HEK293 (cell line): ENCODE measurements around the gene TSPAN13.

Experiments
- CTCF ChIA-PET: fragments of 350-600 bp; formaldehyde crosslinking; extraction: SDS; loops from one replicate; lab custom pipeline; 2021; ENCODE audit warnings: antibody characterized with exemption; lab: Yijun Ruan, JAX
- POLR2A ChIA-PET: fragments of 300-600 bp; formaldehyde crosslinking; extraction: SDS; loops from one replicate; lab custom pipeline; 2020; ENCODE audit warnings: antibody characterized with exemption, inconsistent platforms; lab: Yijun Ruan, JAX
- H3K27ac ChIP-seq: fragments of 200-500 bp; sonication (Bioruptor generic); 2 replicates; pipeline ENCODE4 v1.5.1; 2014; ENCODE audit warnings: low read depth, low read length, control low read depth, inconsistent platforms; ENCODE audit errors: extremely low read depth
- H3K36me3 ChIP-seq, 2 experiments: fragments of 200-500 bp in 1 of 2; sonication (Bioruptor generic) in 1 of 2; 1 replicate in 1 of 2; 2 replicates in 1 of 2; pipeline ENCODE4 v1.5.1; 2014 to 2017; ENCODE audit warnings: inconsistent platforms in 2 of 2, low read length in 2 of 2; ENCODE audit not compliant: control insufficient read depth in 2 of 2, insufficient read depth in 1 of 2
- H3K4me1 ChIP-seq: fragments of 200-500 bp; sonication (Bioruptor generic); 2 replicates; pipeline ENCODE4 v1.5.1; 2014; ENCODE audit warnings: mild to moderate bottlenecking, low read length, inconsistent platforms; ENCODE audit not compliant: control insufficient read depth, insufficient read depth
- H3K4me3 ChIP-seq: 2 replicates; pipeline ENCODE4 v1.5.1; 2011; ENCODE audit warnings: low read depth, mild to moderate bottlenecking, control low read depth, low read length, moderate library complexity
- H3K9me3 ChIP-seq: fragments of 200-500 bp; sonication (Bioruptor generic); 2 replicates; pipeline ENCODE4 v1.5.1; 2014; ENCODE audit warnings: low read depth, low read length, inconsistent platforms; ENCODE audit not compliant: control insufficient read depth, insufficient read depth
- ATF2 ChIP-seq: fragments of 450-650 bp; formaldehyde crosslinking; IDR thresholded peaks from 2 replicates; pipeline ENCODE4 v1.5.1; 2016; ENCODE audit warnings: missing biosample characterization, missing genetic modification characterization, low read depth
- IKZF3 ChIP-seq: fragments of 450-650 bp; IDR thresholded peaks from 2 replicates; pipeline ENCODE4 v1.5.0; 2018; ENCODE audit warnings: missing biosample characterization, mild to moderate bottlenecking, missing genetic modification characterization, moderate library complexity
- KLF7 ChIP-seq: fragments of 450-650 bp; formaldehyde crosslinking; IDR thresholded peaks from 2 replicates; pipeline ENCODE4 v1.5.1; 2016; ENCODE audit warnings: missing biosample characterization, missing genetic modification characterization, borderline replicate concordance
- KLF8 ChIP-seq: fragments of 450-650 bp; formaldehyde crosslinking; IDR thresholded peaks from 2 replicates; pipeline ENCODE4 v1.5.1; 2016; ENCODE audit warnings: missing biosample characterization, missing genetic modification characterization
- KLF9 ChIP-seq: fragments of 450-650 bp; formaldehyde crosslinking; IDR thresholded peaks from 2 replicates; pipeline ENCODE4 v1.5.1; 2016; ENCODE audit warnings: missing biosample characterization, missing genetic modification characterization, low read depth
- PRDM6 ChIP-seq: fragments of 450-650 bp; formaldehyde crosslinking; IDR thresholded peaks from 2 replicates; pipeline ENCODE4 v1.5.1; 2017; ENCODE audit warnings: missing biosample characterization, missing genetic modification characterization
- TCF7L2 ChIP-seq: IDR thresholded peaks from 2 replicates; pipeline ENCODE4 v1.6.1; 2011; ENCODE audit warnings: low read depth, mild to moderate bottlenecking, inconsistent platforms, low read length, moderate library complexity, borderline replicate concordance
- TSHZ1 ChIP-seq: fragments of 450-650 bp; formaldehyde crosslinking; IDR thresholded peaks from 2 replicates; pipeline ENCODE4 v1.5.1; 2016; ENCODE audit warnings: missing biosample characterization, missing genetic modification characterization, borderline replicate concordance
- ZNF112 ChIP-seq: fragments of 450-650 bp; formaldehyde crosslinking; IDR thresholded peaks from 2 replicates; pipeline ENCODE4 v1.5.0; 2017; ENCODE audit warnings: missing biosample characterization, missing genetic modification characterization
- ZNF121 ChIP-seq: fragments of 450-650 bp; formaldehyde crosslinking; IDR thresholded peaks from 2 replicates; pipeline ENCODE4 v1.5.1; 2016; ENCODE audit warnings: missing biosample characterization, missing genetic modification characterization
- ZNF138 ChIP-seq: fragments of 450-650 bp; formaldehyde crosslinking; IDR thresholded peaks from 2 replicates; pipeline ENCODE4 v1.5.1; 2016; ENCODE audit warnings: missing biosample characterization, missing genetic modification characterization, borderline replicate concordance
- ZNF146 ChIP-seq: fragments of 450-650 bp; formaldehyde crosslinking; IDR thresholded peaks from 2 replicates; pipeline ENCODE4 v1.5.1; 2016; ENCODE audit warnings: missing biosample characterization, missing genetic modification characterization
- ZNF202 ChIP-seq: fragments of 450-650 bp; formaldehyde crosslinking; IDR thresholded peaks from 2 replicates; pipeline ENCODE4 v1.5.1; 2016; ENCODE audit warnings: missing biosample characterization, missing genetic modification characterization, borderline replicate concordance
- ZNF341 ChIP-seq: fragments of 450-650 bp; formaldehyde crosslinking; IDR thresholded peaks from 2 replicates; pipeline ENCODE4; 2016; ENCODE audit warnings: low read depth, missing biosample characterization, missing genetic modification characterization
- ZNF560 ChIP-seq: fragments of 450-650 bp; formaldehyde crosslinking; IDR thresholded peaks from 2 replicates; pipeline ENCODE4 v1.5.1; 2017; ENCODE audit warnings: missing biosample characterization, missing genetic modification characterization, borderline replicate concordance
- ZNF626 ChIP-seq: fragments of 450-650 bp; sonication (Bioruptor Pico); formaldehyde crosslinking; IDR thresholded peaks from 2 replicates; pipeline ENCODE4 v1.5.1; 2018; ENCODE audit warnings: missing biosample characterization, missing genetic modification characterization, inconsistent platforms
- ZNF654 ChIP-seq: fragments of 450-650 bp; formaldehyde crosslinking; IDR thresholded peaks from 2 replicates; pipeline ENCODE4 v1.5.1; 2016; ENCODE audit warnings: low read depth, missing biosample characterization, missing genetic modification characterization
- ZNF670 ChIP-seq: fragments of 450-650 bp; formaldehyde crosslinking; IDR thresholded peaks from 2 replicates; pipeline ENCODE4 v1.5.1; 2016; ENCODE audit warnings: missing biosample characterization, missing genetic modification characterization, low read depth
- ZNF707 ChIP-seq: fragments of 450-650 bp; formaldehyde crosslinking; IDR thresholded peaks from 2 replicates; pipeline ENCODE4 v1.5.1; 2016; ENCODE audit warnings: missing biosample characterization, missing genetic modification characterization
- ZNF768 ChIP-seq: fragments of 450-650 bp; formaldehyde crosslinking; IDR thresholded peaks from 2 replicates; pipeline ENCODE4 v1.5.1; 2018; ENCODE audit warnings: missing biosample characterization, mild to moderate bottlenecking, missing genetic modification characterization
- ZSCAN5A ChIP-seq: fragments of 450-650 bp; formaldehyde crosslinking; IDR thresholded peaks from 2 replicates; pipeline ENCODE4 v1.5.1; 2016; ENCODE audit warnings: missing biosample characterization, missing genetic modification characterization
- TF ChIP-seq, protein P1 (sequence below): fragments of 450-650 bp; formaldehyde crosslinking; IDR thresholded peaks from 2 replicates; pipeline ENCODE4 v1.5.0; 2017; ENCODE audit warnings: missing biosample characterization, missing genetic modification characterization, borderline replicate concordance
- TF ChIP-seq, protein P2 (sequence below): fragments of 450-650 bp; IDR thresholded peaks from 2 replicates; pipeline ENCODE4 v1.5.1; 2018; ENCODE audit warnings: missing biosample characterization, mild to moderate bottlenecking, missing genetic modification characterization

TSPAN13 gene

DNA sequence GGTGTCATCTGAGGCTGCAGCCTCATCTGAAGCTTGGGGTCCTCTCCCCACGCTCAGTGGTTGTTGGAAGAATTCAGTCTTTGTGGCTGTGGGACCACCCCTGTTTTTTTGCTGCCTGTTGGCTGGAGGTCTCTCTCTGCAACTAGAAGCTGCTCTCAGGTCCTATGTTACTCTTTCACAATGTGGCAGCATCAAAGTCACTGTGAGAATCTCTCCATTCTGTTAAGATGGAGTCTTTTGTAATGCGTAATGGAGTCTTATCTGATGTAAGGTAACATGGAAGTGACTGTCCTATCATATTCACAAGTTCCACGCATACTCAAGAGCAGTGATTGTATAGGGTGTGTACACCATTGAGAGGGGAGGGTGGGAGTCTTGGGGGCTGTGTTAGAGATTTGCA, 24.9 kb downstream of the TSPAN13 start:
- Histone ChIP-seq H3K4me1 (no peaks in the 10 kb centered on the region), H3K27ac (no peak overlapping the region), H3K36me3 (no peaks in the 10 kb centered on the region), H3K4me3 (no peak overlapping the region), H3K9me3 (no peaks in the 10 kb centered on the region)
- TF ChIP-seq, protein P1, sequence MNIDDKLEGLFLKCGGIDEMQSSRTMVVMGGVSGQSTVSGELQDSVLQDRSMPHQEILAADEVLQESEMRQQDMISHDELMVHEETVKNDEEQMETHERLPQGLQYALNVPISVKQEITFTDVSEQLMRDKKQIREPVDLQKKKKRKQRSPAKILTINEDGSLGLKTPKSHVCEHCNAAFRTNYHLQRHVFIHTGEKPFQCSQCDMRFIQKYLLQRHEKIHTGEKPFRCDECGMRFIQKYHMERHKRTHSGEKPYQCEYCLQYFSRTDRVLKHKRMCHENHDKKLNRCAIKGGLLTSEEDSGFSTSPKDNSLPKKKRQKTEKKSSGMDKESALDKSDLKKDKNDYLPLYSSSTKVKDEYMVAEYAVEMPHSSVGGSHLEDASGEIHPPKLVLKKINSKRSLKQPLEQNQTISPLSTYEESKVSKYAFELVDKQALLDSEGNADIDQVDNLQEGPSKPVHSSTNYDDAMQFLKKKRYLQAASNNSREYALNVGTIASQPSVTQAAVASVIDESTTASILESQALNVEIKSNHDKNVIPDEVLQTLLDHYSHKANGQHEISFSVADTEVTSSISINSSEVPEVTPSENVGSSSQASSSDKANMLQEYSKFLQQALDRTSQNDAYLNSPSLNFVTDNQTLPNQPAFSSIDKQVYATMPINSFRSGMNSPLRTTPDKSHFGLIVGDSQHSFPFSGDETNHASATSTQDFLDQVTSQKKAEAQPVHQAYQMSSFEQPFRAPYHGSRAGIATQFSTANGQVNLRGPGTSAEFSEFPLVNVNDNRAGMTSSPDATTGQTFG (tag by site-specific recombination) = no peak
- TF ChIP-seq ZNF112 (tag by site-specific recombination) (no peak), TSHZ1 (tag by site-specific recombination) (no peak), ZNF138 (no peak), ZNF121 (tag by site-specific recombination) (no peak), KLF8 (tag by site-specific recombination) (no peak), ZNF670 (tag by site-specific recombination) (no peak), ZNF560 (no peak), IKZF3 (tag by site-specific recombination) (no peak), ATF2 (tag by site-specific recombination) (no peak), ZNF654 (tag by site-specific recombination) (no peak), ZNF341 (tag by site-specific recombination) (no peak)
- TF ChIP-seq, all 188 proteins: peak for 0
- POLR2A ChIA-PET = no interaction called here
- CTCF ChIA-PET = no interaction called here

GRCh38 chr7:16779051-16779450, 25.5 kb downstream of the TSPAN13 start:
- Histone ChIP-seq H3K9me3 (no peaks in the 10 kb centered on the region), H3K36me3 (no peaks in the 10 kb centered on the region), H3K4me3 (no peak overlapping the region), H3K27ac (no peak overlapping the region), H3K4me1 (no peaks in the 10 kb centered on the region)
- POLR2A ChIA-PET = no interaction called here
- TF ChIP-seq ZNF768 = no peak
- TF ChIP-seq ZNF626 = no peak
- TF ChIP-seq KLF7 (tag by site-specific recombination) = no peak
- no peak for TF ChIP-seq ZNF146 (tag by site-specific recombination)
- no peak for TF ChIP-seq ZNF707 (tag by site-specific recombination)
- TF ChIP-seq ZSCAN5A = no peak
- TF ChIP-seq PRDM6 (tag by site-specific recombination) = no peak
- no peak for TF ChIP-seq ZNF112 (tag by site-specific recombination)
- TF ChIP-seq ZNF202 (tag by site-specific recombination) = no peak
- no peak for TF ChIP-seq TCF7L2
- TF ChIP-seq KLF9 (tag by site-specific recombination) = no peak
- TF ChIP-seq, protein P2, sequence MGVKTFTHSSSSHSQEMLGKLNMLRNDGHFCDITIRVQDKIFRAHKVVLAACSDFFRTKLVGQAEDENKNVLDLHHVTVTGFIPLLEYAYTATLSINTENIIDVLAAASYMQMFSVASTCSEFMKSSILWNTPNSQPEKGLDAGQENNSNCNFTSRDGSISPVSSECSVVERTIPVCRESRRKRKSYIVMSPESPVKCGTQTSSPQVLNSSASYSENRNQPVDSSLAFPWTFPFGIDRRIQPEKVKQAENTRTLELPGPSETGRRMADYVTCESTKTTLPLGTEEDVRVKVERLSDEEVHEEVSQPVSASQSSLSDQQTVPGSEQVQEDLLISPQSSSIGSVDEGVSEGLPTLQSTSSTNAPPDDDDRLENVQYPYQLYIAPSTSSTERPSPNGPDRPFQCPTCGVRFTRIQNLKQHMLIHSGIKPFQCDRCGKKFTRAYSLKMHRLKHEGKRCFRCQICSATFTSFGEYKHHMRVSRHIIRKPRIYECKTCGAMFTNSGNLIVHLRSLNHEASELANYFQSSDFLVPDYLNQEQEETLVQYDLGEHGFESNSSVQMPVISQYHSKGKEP = no peak
- CTCF ChIA-PET = interaction anchor here (0.6 kb wide), 1 partner anchor 604 kb away, joined by 3 read pairs; no protein-coding TSS in a partner anchor
